Stimulated activated CD8-positive, alpha-beta memory T cell treated with anti-CD3 and anti-CD28 coated beads, Interleukin-2, amount 100 ng/mL, for 48 hours (primary cell): ENCODE results near the gene RFC1.
"Not testable (repeated sequence)": the region's sequence is repeated elsewhere in the genome, so short reads cannot be mapped to it uniquely, and the experiment has no call there.

Experiments used
- DNase-seq, 2 donors: peaks; one replicate each; pipeline ENCODE4 v3.0.0-alpha.2; 2020; ENCODE audit warnings: low read depth in 2 of 2

The RFC1 gene

GRCh38 chr4:39353478-39354253, 12.5 kb downstream of the RFC1 start:
- DNase-seq: no peak

DNA sequence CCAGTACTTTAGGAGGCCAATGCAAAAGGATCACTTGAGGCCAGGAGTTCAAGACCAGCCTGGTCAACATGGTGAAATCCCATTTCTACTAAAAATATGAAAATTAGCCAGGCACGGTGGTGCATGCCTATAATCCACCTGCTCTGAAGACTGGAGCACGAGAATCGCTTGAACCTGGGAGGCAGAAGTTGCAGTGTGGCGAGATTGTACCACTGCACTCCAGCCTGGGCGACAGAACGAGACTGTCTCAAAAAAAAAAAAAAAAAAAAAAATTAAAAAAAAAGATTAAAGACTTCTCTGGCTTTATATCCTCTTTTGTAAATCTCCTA, 13.0 kb downstream of the RFC1 start:
- DNase-seq: not testable (repeated sequence)

- DNase-seq: no peak
Measured at GRCh38 chr4:39349326-39349725, 16.8 kb downstream of the RFC1 start.

- peak; percentile 17 to 23 for DNase-seq
Measured at GRCh38 chr4:39348371-39349315, 17.5 kb downstream of the RFC1 start.

GRCh38 chr4:39346856-39347519, 19.2 kb downstream of the RFC1 start:
- DNase-seq: no peak

DNA sequence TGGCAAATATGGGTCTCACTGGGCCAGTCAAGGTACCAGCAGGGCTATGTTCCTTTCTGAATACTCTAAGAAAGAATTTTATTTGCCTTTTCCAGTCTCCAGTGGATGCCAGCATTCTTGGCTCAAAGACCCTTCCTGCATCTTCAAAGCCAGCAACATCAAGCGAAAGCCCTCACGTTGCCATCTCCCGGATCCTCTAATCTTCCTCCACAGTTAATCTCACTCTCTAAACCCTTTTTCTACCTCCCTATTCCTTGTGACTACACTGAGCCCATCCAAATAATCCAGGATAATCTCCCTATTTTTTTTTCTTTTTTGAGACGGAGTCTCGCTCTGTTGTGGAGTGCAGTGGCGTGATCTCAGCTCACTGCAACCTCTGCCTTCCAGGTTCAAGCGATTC, 23.4 kb downstream of the RFC1 start:
- no peak for DNase-seq

DNA sequence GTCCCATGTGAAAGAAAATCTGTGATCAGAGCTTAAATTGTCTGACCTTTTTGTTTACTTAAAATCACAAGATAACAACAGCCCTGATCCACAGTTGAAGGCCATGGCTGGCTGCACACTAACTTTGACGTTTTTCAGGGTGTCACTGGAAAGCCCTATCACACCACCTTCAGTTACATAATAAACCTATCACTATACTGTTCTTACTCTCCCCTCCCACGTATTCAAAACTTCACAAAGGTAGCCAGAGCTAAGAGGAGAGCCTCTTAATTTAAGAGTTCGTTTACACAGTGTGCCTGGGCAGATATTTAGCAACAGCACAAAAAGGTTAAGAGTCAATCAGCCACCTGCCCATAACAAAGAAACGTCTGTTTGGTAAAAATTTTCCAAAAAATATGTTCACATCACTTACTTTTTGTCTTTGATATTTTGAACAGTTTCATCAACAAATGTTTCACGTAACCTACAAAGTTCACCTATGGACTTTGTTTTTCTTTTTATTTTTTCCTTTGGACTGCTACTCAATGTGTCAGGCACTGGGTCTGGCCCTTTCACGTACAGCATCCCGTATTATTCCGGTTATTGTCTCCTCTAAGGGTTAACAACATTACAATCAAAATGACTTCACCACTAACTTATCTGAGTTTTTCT, 25.0 kb downstream of the RFC1 start:
- no peak for DNase-seq

- DNase-seq: no peak
Measured at GRCh38 chr4:39339968-39340367, 26.2 kb downstream of the RFC1 start.

DNA sequence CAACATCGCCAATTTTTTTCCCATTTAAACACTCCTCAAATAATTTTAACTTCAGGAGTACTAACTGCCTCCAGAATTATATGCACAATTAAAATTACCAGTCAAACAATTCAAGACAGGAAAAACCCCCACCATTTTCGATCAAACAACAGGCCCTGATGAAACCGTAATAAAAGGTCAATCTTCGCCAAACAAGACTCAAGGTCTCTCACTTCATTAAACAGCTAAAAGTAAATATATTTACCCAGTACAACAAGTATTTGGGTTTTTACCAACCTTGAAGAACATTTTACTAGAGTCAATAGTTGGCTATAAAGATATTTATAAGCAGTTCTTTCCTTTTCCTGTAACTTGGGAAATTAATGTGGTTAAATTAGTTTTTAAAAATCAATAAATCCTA, 28.3 kb downstream of the RFC1 start:
- no peak for DNase-seq

GRCh38 chr4:39335566-39335965, 30.6 kb downstream of the RFC1 start:
- no peak for DNase-seq

DNA sequence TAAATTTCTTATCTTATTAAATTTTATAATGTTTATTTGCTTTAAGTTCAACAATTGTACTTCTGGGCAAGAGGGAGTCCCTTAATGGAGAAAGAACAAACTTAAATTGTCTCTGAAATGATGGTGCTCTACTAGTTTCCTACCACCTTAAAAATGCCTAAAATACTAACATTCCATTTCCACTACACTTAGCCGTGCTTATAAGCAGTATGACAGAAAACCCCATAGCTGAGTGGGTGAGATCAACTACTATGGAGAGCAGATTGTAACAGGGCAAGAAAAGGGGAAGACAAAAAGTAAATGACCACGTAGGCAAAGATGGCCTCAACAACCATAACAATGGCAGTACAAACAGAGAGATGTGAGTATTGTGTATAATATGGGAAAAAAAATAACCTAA, 35.0 kb downstream of the RFC1 start:
- DNase-seq: no peak

- DNase-seq: no peak
Measured at GRCh38 chr4:39330353-39330752, 35.8 kb downstream of the RFC1 start.

GRCh38 chr4:39326468-39326977, 39.6 kb downstream of the RFC1 start:
- DNase-seq: no peak

DNA sequence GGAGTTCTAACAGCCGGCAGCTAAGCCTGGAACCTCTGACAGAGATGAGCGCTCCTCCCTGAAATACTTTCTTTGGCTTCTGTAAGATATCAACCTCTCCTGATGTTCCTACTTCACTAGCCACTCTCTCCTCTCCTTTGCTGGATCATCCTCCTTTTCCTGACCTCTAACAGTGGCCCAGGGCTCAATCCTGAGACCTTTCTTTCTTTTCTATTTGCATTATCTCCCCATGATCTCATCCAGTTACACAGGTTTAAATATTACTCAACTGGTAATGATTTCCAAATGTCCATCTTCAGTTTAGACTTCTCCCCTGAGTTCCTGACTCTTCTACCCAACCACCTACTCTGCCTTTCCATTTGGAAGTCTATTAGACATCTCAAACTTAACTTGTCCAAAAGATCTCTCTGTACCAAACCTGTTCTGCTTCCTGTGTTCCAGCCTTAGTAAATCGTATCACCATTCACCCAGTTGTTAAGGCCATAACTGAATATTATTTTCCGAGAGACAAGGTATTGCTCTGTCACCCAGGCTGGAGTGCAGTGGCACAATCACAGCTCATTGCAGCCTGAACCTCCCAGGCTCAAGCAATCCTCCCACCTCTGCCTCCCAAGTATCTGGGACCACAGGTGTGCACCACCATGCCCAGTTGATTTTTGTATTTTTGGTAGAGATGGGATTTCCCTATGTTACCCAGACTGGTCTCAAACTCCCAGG, 41.1 kb downstream of the RFC1 start:
- DNase-seq: no peak

DNA sequence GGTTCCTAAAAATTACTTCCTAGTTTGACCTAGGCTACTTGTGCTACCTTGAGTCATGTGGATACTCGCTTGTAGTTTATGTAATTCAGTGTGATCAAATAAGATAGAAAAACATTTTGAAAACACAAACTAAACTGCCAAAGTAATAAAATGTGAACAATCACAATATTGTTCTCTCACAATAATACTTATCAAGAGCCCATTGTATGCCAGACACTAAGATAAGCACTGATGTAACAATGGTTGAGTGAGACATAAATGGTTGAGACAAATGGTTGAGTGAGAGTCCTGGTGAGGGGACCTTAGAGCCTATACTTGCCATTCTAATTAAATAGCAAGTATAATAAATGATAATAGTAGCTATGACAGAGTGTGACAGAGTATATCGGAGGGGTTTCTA, 41.7 kb downstream of the RFC1 start:
- no peak for DNase-seq

DNA sequence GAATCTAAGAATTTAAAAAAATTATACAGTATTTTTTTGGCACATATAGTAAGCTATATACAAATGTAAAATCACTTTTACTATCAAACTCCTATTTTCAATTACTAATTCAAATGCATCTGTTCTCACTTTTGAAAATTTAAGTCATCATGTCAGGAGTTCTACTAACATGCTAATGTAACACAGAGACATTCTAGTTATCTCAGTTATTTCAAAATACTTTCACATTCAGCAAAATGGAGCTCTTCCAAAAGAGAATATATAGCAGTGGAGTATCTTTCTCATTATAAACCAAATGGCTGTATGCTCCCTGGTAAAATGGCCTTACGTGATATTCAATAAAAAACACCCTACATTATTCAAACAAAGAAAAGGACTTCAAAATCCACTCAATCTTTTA, 42.3 kb downstream of the RFC1 start:
- no peak for DNase-seq

- no peak for DNase-seq
Measured at GRCh38 chr4:39320381-39321115, 45.6 kb downstream of the RFC1 start.

DNA sequence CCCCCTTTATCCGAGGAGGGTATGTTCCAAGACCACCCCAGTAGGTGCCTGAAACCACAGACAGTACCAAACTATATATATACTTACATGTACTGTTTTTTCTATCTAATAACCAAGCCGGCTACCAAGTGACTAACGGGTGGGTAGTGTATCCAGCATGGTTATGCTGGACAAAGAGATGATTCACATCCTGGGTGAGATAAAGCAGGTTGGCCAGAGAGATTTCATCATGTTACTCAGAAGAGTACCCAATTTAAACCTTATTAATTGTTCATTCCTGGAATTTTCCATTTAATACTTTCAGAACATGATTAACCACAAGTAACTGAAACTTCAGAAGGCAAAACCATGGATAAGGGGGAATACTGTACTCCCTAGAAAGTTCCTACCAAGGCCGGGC, 46.5 kb downstream of the RFC1 start:
- no peak for DNase-seq

- no peak for DNase-seq
Measured at GRCh38 chr4:39312816-39313215, 53.3 kb downstream of the RFC1 start.

DNA sequence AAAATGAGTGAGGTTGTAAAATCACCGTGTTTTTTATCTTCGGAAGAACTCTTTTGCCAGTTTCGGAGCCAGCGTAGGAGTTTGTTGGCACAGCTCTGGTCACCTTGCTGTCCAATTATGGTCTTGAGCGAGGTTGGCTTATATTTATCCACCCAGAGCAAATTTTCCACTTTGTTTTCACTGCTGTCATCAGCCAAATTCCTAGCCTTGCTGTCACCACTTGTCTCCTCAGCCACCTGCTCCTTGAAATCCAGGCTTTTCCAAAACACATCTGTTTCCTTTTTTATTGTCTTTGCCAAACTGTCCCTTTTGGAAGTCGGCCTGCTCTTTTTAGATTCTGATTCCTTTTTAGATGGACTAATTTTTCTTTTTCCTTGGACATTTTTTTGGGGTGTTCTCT, 57.6 kb downstream of the RFC1 start:
- no peak for DNase-seq
